Measurements from ENCODE around the gene REG3G.

The REG3G gene

DNA sequence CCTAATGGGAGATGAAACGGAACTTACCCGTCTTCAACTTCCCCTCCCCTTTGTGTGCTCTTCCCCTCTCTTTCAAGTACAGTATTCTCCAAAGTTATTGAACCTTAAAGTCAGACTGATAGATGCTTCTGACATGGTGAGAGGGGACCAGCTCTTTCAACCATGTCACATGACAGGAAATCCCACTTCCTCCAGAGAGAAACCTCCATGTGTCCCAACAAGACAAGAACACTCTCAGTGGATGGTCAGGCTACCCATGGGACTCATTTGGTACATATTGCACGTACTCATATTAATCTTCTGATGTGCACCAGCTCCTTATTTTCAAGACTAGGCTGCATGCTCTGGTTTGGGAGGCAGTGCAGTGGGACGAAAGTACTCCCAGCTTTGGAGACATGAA is 44.6 kb upstream of the REG3G start:
- ChIA-PET POLR2A (no interaction called here), CTCF (interaction anchor here (1.0 kb wide), 1 partner anchor 629 kb away, joined by 3 read pairs; no protein-coding TSS in a partner anchor)
- no peak for TF ChIP-seq FOXK2 (IDR thresholded peaks at IDR 0.05)
- no peak for DNase-seq (ENCODE audit: extremely low spot score)

DNA sequence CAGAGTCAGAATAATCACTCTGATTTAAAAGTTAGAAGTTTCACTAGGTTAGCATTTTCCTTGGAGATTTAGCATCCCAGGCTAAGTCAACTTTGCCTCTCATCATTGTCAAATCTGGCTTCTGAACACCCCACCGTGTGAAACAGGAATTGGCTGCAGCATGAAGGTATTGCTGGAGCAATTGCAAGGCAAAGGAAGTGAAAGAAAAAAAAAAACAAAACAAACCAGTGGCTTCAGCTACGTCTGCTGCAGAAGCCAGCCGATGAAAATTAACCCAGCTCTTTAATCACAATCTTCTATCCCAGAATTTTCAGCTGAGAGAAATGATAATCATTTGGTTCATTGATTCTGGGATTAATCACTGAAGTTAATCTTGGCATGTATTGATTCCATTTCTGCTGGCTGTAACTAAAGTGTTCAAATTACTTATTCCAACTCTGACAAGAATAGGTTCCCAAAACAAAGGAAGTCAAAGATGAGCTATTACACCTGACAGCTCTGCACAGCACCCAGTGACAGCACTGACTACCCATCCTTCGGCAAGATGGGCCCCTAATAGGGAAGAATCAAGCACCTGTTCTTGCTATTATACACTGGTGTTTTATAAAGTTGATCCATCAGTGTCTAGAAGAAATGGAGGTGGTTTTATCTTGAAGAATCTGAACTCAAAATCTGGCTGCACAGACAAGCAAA is 42.7 kb upstream of the REG3G start:
- no peak for TF ChIP-seq ARNT (IDR thresholded peaks at IDR 0.05)
- no peak for TF ChIP-seq L3MBTL2 (conservative IDR thresholded peaks at IDR 0.05)
- no peak for TF ChIP-seq ELF4 (IDR thresholded peaks at IDR 0.05)
- TF ChIP-seq SUZ12 (IDR thresholded peaks at IDR 0.05): no peak
- ChIA-PET POLR2A (no interaction called here), CTCF (no interaction called here)
- DNase-seq (ENCODE audit: extremely low spot score): no peak

DNA sequence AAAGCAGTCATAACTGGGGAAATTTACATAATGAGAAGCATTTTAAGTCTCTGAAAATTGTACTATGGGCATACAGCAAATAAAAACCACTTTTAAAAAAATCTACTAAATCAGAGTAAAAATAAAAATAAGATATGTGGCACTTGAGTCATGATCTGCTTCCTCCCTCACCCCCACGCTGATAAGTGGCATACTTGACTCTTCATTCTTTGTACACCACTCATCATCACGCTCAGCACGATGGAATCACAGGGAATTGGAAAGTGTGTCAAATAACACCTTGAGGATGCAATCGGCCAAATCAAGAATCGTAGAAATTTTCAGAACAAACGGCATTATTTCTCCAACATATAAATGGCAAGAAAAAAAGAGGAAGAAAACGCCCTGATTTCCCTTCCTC is 41.1 kb upstream of the REG3G start:
- no peak for DNase-seq (ENCODE audit: extremely low spot score)
- POLR2A ChIA-PET: no interaction called here
- TF ChIP-seq SUZ12 (IDR thresholded peaks at IDR 0.05): no peak
- TF ChIP-seq NFRKB (IDR thresholded peaks at IDR 0.05): no peak
- TF ChIP-seq HDGF (IDR thresholded peaks at IDR 0.05; ENCODE audit: borderline replicate concordance): no peak
- TF ChIP-seq BHLHE40 (IDR thresholded peaks at IDR 0.05; ENCODE audit: borderline replicate concordance): no peak
- no peak for TF ChIP-seq SP1 (IDR thresholded peaks at IDR 0.05)
- TF ChIP-seq FOXA1 (IDR thresholded peaks at IDR 0.05): no peak
- no peak for TF ChIP-seq ELF4 (IDR thresholded peaks at IDR 0.05)
- no peak for TF ChIP-seq ARNT (IDR thresholded peaks at IDR 0.05)
- no peak for TF ChIP-seq CTBP1 (IDR thresholded peaks at IDR 0.05; ENCODE audit: borderline replicate concordance)
- TF ChIP-seq FOXK2 (IDR thresholded peaks at IDR 0.05): no peak
- TF ChIP-seq ZNF384 (IDR thresholded peaks at IDR 0.05): no peak
- TF ChIP-seq TARDBP (IDR thresholded peaks at IDR 0.05): no peak
- CTCF ChIA-PET: no interaction called here

DNA sequence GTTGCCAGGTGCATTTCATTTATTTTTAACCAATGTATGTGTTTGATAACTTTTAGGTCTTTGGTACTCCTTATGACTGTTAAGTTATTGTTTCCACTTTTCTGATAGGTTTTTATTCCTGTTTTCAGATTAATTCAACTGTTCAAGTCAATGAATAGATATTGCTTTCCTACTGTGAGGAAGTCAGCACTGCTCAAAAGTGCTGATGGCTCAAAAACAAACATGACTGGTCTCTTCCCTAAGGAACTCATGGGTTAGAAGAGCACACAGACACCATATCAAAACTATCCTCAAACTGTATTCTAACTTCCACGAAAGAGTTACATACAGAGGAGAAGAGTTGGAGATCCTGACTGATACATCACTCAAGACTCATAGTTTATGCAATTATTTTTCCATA is 39.9 kb upstream of the REG3G start:
- ChIA-PET CTCF (no interaction called here), POLR2A (no interaction called here)
- no peak for DNase-seq (ENCODE audit: extremely low spot score)
- TF ChIP-seq BHLHE40 (IDR thresholded peaks at IDR 0.05; ENCODE audit: borderline replicate concordance): no peak
- no peak for TF ChIP-seq FOXK2 (IDR thresholded peaks at IDR 0.05)
- TF ChIP-seq HDGF (IDR thresholded peaks at IDR 0.05; ENCODE audit: borderline replicate concordance): no peak
- TF ChIP-seq, protein P1, sequence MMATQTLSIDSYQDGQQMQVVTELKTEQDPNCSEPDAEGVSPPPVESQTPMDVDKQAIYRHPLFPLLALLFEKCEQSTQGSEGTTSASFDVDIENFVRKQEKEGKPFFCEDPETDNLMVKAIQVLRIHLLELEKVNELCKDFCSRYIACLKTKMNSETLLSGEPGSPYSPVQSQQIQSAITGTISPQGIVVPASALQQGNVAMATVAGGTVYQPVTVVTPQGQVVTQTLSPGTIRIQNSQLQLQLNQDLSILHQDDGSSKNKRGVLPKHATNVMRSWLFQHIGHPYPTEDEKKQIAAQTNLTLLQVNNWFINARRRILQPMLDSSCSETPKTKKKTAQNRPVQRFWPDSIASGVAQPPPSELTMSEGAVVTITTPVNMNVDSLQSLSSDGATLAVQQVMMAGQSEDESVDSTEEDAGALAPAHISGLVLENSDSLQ (IDR thresholded peaks at IDR 0.05): no peak
- no peak for TF ChIP-seq TARDBP (IDR thresholded peaks at IDR 0.05)
- no peak for TF ChIP-seq SP1 (IDR thresholded peaks at IDR 0.05)
- TF ChIP-seq NFRKB (IDR thresholded peaks at IDR 0.05): no peak
- TF ChIP-seq ELF4 (IDR thresholded peaks at IDR 0.05): no peak
- TF ChIP-seq FOXA1 (IDR thresholded peaks at IDR 0.05): no peak
- no peak for TF ChIP-seq CTBP1 (IDR thresholded peaks at IDR 0.05; ENCODE audit: borderline replicate concordance)
- no peak for TF ChIP-seq SUZ12 (IDR thresholded peaks at IDR 0.05)
- no peak for TF ChIP-seq FOXM1 (IDR thresholded peaks at IDR 0.05; ENCODE audit: borderline replicate concordance)
- no peak for TF ChIP-seq LEF1 (IDR thresholded peaks at IDR 0.05; ENCODE audit: borderline replicate concordance)
- no peak for TF ChIP-seq L3MBTL2 (conservative IDR thresholded peaks at IDR 0.05)

- CTCF ChIA-PET: interaction anchor here (0.7 kb wide), 1 partner anchor 564 kb away, joined by 3 read pairs; no protein-coding TSS in a partner anchor
- POLR2A ChIA-PET: no interaction called here
- no peak for TF ChIP-seq LEF1 (IDR thresholded peaks at IDR 0.05; ENCODE audit: borderline replicate concordance)
- no peak for TF ChIP-seq CTBP1 (IDR thresholded peaks at IDR 0.05; ENCODE audit: borderline replicate concordance)
- no peak for TF ChIP-seq ELF4 (IDR thresholded peaks at IDR 0.05)
- TF ChIP-seq FOXM1 (IDR thresholded peaks at IDR 0.05; ENCODE audit: borderline replicate concordance): no peak
- TF ChIP-seq, protein P1 (IDR thresholded peaks at IDR 0.05): no peak
- TF ChIP-seq L3MBTL2 (conservative IDR thresholded peaks at IDR 0.05): no peak
- TF ChIP-seq ZNF384 (IDR thresholded peaks at IDR 0.05): no peak
- TF ChIP-seq NFRKB (IDR thresholded peaks at IDR 0.05): no peak
- no peak for TF ChIP-seq SP1 (IDR thresholded peaks at IDR 0.05)
- no peak for TF ChIP-seq BHLHE40 (IDR thresholded peaks at IDR 0.05; ENCODE audit: borderline replicate concordance)
- no peak for TF ChIP-seq HDGF (IDR thresholded peaks at IDR 0.05; ENCODE audit: borderline replicate concordance)
- TF ChIP-seq FOXA1 (IDR thresholded peaks at IDR 0.05): no peak
- no peak for TF ChIP-seq ARNT (IDR thresholded peaks at IDR 0.05)
- no peak for TF ChIP-seq SUZ12 (IDR thresholded peaks at IDR 0.05)
- TF ChIP-seq FOXK2 (IDR thresholded peaks at IDR 0.05): no peak
- no peak for TF ChIP-seq TARDBP (IDR thresholded peaks at IDR 0.05)
- no peak for DNase-seq (ENCODE audit: extremely low spot score)
Measured at GRCh38 chr2:78989051-78989450, 36.5 kb upstream of the REG3G start.

DNA sequence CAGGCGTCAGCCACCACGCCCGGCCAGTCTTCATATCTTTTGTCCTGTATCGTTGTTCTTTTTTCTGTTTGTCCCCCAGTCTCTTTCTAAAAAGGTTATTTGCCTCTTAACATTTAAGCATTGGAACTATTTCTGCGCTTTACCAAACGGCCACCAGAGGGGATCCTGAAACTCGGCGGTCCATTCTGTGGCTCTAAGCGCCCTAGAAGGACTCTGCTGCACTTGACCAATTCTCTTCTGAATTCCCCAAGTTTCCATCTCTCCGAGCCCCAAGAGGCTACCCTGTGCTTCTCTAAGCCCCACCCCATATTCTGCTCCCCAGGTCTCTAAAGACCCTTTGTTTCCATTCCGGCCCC is 33.1 kb upstream of the REG3G start:
- POLR2A ChIA-PET: no interaction called here
- TF ChIP-seq ARNT (IDR thresholded peaks at IDR 0.05) (no peak), L3MBTL2 (conservative IDR thresholded peaks at IDR 0.05) (no peak), SUZ12 (IDR thresholded peaks at IDR 0.05) (no peak), FOXA1 (IDR thresholded peaks at IDR 0.05) (no peak), ZNF384 (IDR thresholded peaks at IDR 0.05) (no peak), BHLHE40 (IDR thresholded peaks at IDR 0.05; ENCODE audit: borderline replicate concordance) (no peak), HDGF (IDR thresholded peaks at IDR 0.05; ENCODE audit: borderline replicate concordance) (no peak), NFRKB (IDR thresholded peaks at IDR 0.05) (no peak), SP1 (IDR thresholded peaks at IDR 0.05) (no peak)
- DNase-seq (ENCODE audit: extremely low spot score): peak; percentile 40
- CTCF ChIA-PET: interaction anchor here (0.6 to 1.2 kb wide), 2 partner anchors 11 to 948 kb away, joined by 3 read pairs; no protein-coding TSS in a partner anchor
